ENCODE measurements around the gene SLC1A4. TPM values are rescaled to one million over a fixed set of nuclear protein-coding genes. Genes with fewer than 3 reads are reported as not detected.
"Not testable (repeated sequence)": the region's sequence is repeated elsewhere in the genome, so short reads cannot be mapped to it uniquely, and the experiment has no call there.

Gene SLC1A4
- total and polyA plus RNA-seq, 10 of the 15 experiments (the other 5 are each of a cell fraction or from before 2014, with no cell fraction given): 10.8 to 43.2 (median 27.7) TPM

DNA sequence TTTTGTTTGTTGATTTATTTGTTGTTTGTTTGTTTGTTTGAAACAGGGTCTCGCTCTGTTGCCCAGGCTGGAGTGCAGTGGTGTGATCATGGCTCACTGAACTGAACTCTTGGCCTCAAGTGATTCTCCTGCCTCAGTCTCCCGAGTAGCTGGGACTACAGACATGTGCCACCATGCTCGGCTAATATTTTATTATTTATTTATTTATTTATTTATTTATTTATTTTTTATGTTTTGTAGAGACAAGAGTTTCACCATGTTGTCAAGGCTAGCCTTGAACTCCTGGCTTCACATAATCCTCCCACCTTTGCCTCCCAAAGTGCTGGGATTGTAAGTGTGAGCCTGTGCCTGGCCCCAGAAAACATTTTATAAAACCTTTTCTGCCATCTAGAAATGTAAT is 15.0 kb downstream of the SLC1A4 start:
- 98% methylated on average over 3 of the region's 3 CpGs for WGBS (ENCODE audit: insufficient coverage, insufficient replicate concordance, low lambda C conversion rate, missing lambda C conversion rate)

DNA sequence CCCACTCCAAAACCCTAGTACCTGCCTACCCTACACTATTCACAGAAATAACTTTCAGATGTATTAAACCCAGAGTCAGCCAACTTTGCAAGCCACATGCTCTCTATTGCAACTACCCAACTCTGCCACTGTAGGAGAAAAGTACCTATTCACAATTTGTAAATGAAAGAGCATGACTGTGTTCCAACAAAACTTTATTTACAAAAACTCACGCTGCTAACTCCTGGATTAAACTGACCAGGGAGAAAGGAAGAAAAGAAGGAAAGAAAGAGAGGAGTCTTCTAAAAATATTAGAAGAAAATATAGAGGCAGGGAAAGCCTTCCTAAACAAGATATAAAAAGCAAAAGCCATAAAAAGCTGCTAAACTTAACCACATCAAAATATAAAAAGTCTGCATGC is 24.6 kb downstream of the SLC1A4 start:
- Histone ChIP-seq H3K27me3 (replicated peaks in 1 of 2; ENCODE audit: control insufficient read depth in 2 of 2, insufficient read depth in 2 of 2, low read length in 1 of 2) (no peaks in the 10 kb centered on the region), H2AFZ (ENCODE audit: control insufficient read depth, low read depth, low read length) (no peak overlapping the region), H3K9ac (ENCODE audit: control insufficient read depth, insufficient read depth, low read length) (no peak overlapping the region), H3K27ac (ENCODE audit: control insufficient read depth, insufficient read depth) (no peak overlapping the region; the same call in 1 of the 2 replicates), H3K79me2 (ENCODE audit: control insufficient read depth, insufficient read depth, low read length) (no peaks in the 10 kb centered on the region), H3K4me3 (no peak overlapping the region), H3K4me1 (ENCODE audit: control insufficient read depth, insufficient read depth, low read length) (peaks cover 24% of the 10 kb centered on the region), H3K9me3 (replicated peaks; ENCODE audit: control insufficient read depth, insufficient read depth, low read length) (no peaks in the 10 kb centered on the region), H3K36me3 (ENCODE audit: control insufficient read depth in 2 of 2, insufficient read depth in 2 of 2, low read length in 1 of 2) (peaks cover 13 to 36% of the 10 kb centered on the region in 2 experiments), H3K4me2 (ENCODE audit: control insufficient read depth, insufficient read depth) (0 out of 2 replicates have a peak overlapping the region, but pooled peaks have one; percentile 24), H4K20me1 (ENCODE audit: control insufficient read depth, insufficient read depth) (no peaks in the 10 kb centered on the region)
- WGBS (ENCODE audit: insufficient coverage, insufficient replicate concordance, low lambda C conversion rate, missing lambda C conversion rate): 0% methylated on average over 1 of the region's 1 CpG
- FAIRE-seq (no peak), DNase-seq (ENCODE audit: low read depth, low spot score) (no peak), ATAC-seq (no peak)
- ChIA-PET POLR2A (no interaction called here), SMC1A (ENCODE audit: uncharacterized antibody, unreplicated experiment) (no interaction called here), RAD21 (ENCODE audit: unreplicated experiment) (no interaction called here), CTCF (interaction anchor here (0.7 kb wide), 1 partner anchor 75 kb away, joined by 3 read pairs; no protein-coding TSS in a partner anchor)
- no TSS peak for BruUV-seq (replicated peaks)
- intact Hi-C loops (cut with micrococcal nuclease; ENCODE audit: unreplicated experiment): no loop called here
- in situ Hi-C loops (cut with MboI): no loop called here
- no peak for TF ChIP-seq TCF3 (IDR thresholded peaks at IDR 0.05; ENCODE audit: borderline replicate concordance, insufficient read depth, low read depth, low read length)
- TF ChIP-seq, protein P1, sequence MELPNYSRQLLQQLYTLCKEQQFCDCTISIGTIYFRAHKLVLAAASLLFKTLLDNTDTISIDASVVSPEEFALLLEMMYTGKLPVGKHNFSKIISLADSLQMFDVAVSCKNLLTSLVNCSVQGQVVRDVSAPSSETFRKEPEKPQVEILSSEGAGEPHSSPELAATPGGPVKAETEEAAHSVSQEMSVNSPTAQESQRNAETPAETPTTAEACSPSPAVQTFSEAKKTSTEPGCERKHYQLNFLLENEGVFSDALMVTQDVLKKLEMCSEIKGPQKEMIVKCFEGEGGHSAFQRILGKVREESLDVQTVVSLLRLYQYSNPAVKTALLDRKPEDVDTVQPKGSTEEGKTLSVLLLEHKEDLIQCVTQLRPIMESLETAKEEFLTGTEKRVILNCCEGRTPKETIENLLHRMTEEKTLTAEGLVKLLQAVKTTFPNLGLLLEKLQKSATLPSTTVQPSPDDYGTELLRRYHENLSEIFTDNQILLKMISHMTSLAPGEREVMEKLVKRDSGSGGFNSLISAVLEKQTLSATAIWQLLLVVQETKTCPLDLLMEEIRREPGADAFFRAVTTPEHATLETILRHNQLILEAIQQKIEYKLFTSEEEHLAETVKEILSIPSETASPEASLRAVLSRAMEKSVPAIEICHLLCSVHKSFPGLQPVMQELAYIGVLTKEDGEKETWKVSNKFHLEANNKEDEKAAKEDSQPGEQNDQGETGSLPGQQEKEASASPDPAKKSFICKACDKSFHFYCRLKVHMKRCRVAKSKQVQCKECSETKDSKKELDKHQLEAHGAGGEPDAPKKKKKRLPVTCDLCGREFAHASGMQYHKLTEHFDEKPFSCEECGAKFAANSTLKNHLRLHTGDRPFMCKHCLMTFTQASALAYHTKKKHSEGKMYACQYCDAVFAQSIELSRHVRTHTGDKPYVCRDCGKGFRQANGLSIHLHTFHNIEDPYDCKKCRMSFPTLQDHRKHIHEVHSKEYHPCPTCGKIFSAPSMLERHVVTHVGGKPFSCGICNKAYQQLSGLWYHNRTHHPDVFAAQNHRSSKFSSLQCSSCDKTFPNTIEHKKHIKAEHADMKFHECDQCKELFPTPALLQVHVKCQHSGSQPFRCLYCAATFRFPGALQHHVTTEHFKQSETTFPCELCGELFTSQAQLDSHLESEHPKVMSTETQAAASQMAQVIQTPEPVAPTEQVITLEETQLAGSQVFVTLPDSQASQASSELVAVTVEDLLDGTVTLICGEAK (IDR thresholded peaks at IDR 0.05; ENCODE audit: borderline replicate concordance): peak; percentile 85

More for the DNA sequence above, 15.0 kb downstream of the SLC1A4 start:
- H3K36me3 ChIP-seq (ENCODE audit: control insufficient read depth in 2 of 2, insufficient read depth in 2 of 2, low read length in 1 of 2): peaks cover 0 to 21% of the 10 kb centered on the region in 2 experiments; a peak in 3 of 4 replicates
- H3K4me3 ChIP-seq; H3K27me3 ChIP-seq (replicated peaks in 1 of 2; ENCODE audit: control insufficient read depth in 2 of 2, insufficient read depth in 2 of 2, low read length in 1 of 2); H3K4me2 ChIP-seq (ENCODE audit: control insufficient read depth, insufficient read depth); H3K79me2 ChIP-seq (ENCODE audit: control insufficient read depth, insufficient read depth, low read length); H4K20me1 ChIP-seq (ENCODE audit: control insufficient read depth, insufficient read depth); H3K9ac ChIP-seq (ENCODE audit: control insufficient read depth, insufficient read depth, low read length); RAD21 ChIA-PET (ENCODE audit: unreplicated experiment); intact Hi-C loops (cut with micrococcal nuclease; ENCODE audit: unreplicated experiment); H3K4me1 ChIP-seq (ENCODE audit: control insufficient read depth, insufficient read depth, low read length); in situ Hi-C loops (cut with MboI); DNase-seq (ENCODE audit: low read depth, low spot score); BruUV-seq (replicated peaks); H3K27ac ChIP-seq (ENCODE audit: control insufficient read depth, insufficient read depth); H3K9me3 ChIP-seq (replicated peaks; ENCODE audit: control insufficient read depth, insufficient read depth, low read length); FAIRE-seq; H2AFZ ChIP-seq (ENCODE audit: control insufficient read depth, low read depth, low read length); ATAC-seq: not testable (repeated sequence)
- CTCF ChIA-PET: interaction anchor here (2.1 kb wide), 1 partner anchor 13 kb away, joined by 6 read pairs; no protein-coding TSS in a partner anchor
- SMC1A ChIA-PET (ENCODE audit: uncharacterized antibody, unreplicated experiment): interaction anchor here (1.9 kb wide), 1 partner anchor 9 kb away, joined by 7 read pairs; no protein-coding TSS in a partner anchor
- POLR2A ChIA-PET: interaction anchor here (0.5 kb wide), 1 partner anchor 165 kb away, joined by 3 read pairs; no protein-coding TSS in a partner anchor

Measured in GM12878 (cell line).